Activated CD4-positive, alpha-beta T cell treated with anti-CD3 and anti-CD28 coated beads for 1 hour (primary cell): Measurements from ENCODE around the gene FITM1.
A peak's percentile ranks its signal among the peaks of the same experiment; 100 is the strongest.

Experiments used
- DNase-seq: peaks from one replicate; pipeline ENCODE4 v3.0.0-alpha.2; 2020

Gene FITM1

GRCh38 chr14:24122898-24123297 lies 7.6 kb upstream of the FITM1 start:
- no peak for DNase-seq

GRCh38 chr14:24123424-24124417 lies 6.7 kb upstream of the FITM1 start:
- no peak for DNase-seq

- no peak for DNase-seq
These were observed 3.5 kb upstream of the FITM1 start for GRCh38 chr14:24126939-24127338.

- DNase-seq, result no peak
These were observed 2.8 kb upstream of the FITM1 start for GRCh38 chr14:24127673-24128072.

GRCh38 chr14:24129410-24129998 lies 955 bp upstream of the FITM1 start:
- DNase-seq, result no peak

GRCh38 chr14:24130717-24131548 lies 474 bp downstream of the FITM1 start:
- no peak for DNase-seq

GRCh38 chr14:24131549-24131966 lies 1.1 kb downstream of the FITM1 start:
- no peak for DNase-seq

- no peak for DNase-seq
These were observed 1.7 kb downstream of the FITM1 start for GRCh38 chr14:24132061-24132685.

GRCh38 chr14:24132976-24133375 lies 2.5 kb downstream of the FITM1 start:
- DNase-seq, result no peak

- no peak for DNase-seq
These were observed 3.3 kb downstream of the FITM1 start for GRCh38 chr14:24133735-24134134.

- DNase-seq, result no peak
These were observed 5.0 kb downstream of the FITM1 start for GRCh38 chr14:24135584-24135833.

- peak; percentile 91 for DNase-seq
These were observed 5.6 kb downstream of the FITM1 start, which contains the start of gene PSME1 for GRCh38 chr14:24135834-24136683. Gene PSME1 (plus strand): TSS chr14:24136194. CDS start chr14:24136263, 69 bp downstream.

GRCh38 chr14:24136684-24137528 lies 6.4 kb downstream of the FITM1 start:
- DNase-seq, result no peak

GRCh38 chr14:24137529-24138395 lies 7.3 kb downstream of the FITM1 start:
- DNase-seq, result no peak

GRCh38 chr14:24138396-24139271 lies 8.2 kb downstream of the FITM1 start:
- DNase-seq, result no peak

- no peak for DNase-seq
These were observed 8.9 kb downstream of the FITM1 start for GRCh38 chr14:24139272-24139934.

GRCh38 chr14:24141097-24141880 lies 10.8 kb downstream of the FITM1 start, which contains the start of gene EMC9:
Gene EMC9 (minus strand): TSS chr14:24141591. CDS start chr14:24141304, 287 bp downstream.
- DNase-seq, result peak; percentile 99
